Astrocyte (in vitro differentiated cells and primary cell): ENCODE results near the gene WDPCP. TPM values are rescaled to one million over a fixed set of nuclear protein-coding genes. Genes with fewer than 3 reads are reported as not detected.

ENCODE experiments used
- DNase-seq: peaks from one replicate; pipeline ENCODE4 v3.0.0-alpha.2; 2010; ENCODE audit warnings: low read depth
- FAIRE-seq: peaks from 2 replicates; lab custom pipeline; 2011; peaks lifted over from hg19 to GRCh38; lab: Jason Lieb, UNC
- H2AFZ ChIP-seq: 2 replicates; pipeline ENCODE4 v1.6.0; 2012; ENCODE audit warnings: low read depth, low read length, inconsistent platforms
- H3K27ac ChIP-seq: 2 replicates; pipeline ENCODE4 v1.5.1; 2011; ENCODE audit warnings: low read depth, low read length, inconsistent platforms
- H3K27me3 ChIP-seq: 2 replicates; pipeline ENCODE4 v1.6.0; 2011; ENCODE audit warnings: low read length, inconsistent platforms; ENCODE audit not compliant: insufficient read depth
- H3K36me3 ChIP-seq: 2 replicates; pipeline ENCODE4 v1.5.1; 2011; ENCODE audit warnings: low read length, inconsistent platforms; ENCODE audit not compliant: insufficient read depth
- H3K4me1 ChIP-seq: 2 replicates; pipeline ENCODE4 v1.5.1; 2011; ENCODE audit warnings: low read length, inconsistent platforms; ENCODE audit not compliant: insufficient read depth
- H3K4me2 ChIP-seq: 2 replicates; pipeline ENCODE4 v1.6.0; 2012; ENCODE audit warnings: low read length, inconsistent platforms
- H3K4me3 ChIP-seq: 2 replicates; pipeline ENCODE4 v1.5.1; 2011; ENCODE audit warnings: low read depth, mild to moderate bottlenecking, low read length, inconsistent platforms; ENCODE audit not compliant: insufficient read depth
- H3K79me2 ChIP-seq: 2 replicates; pipeline ENCODE4 v1.6.0; 2012; ENCODE audit warnings: mild to moderate bottlenecking, low read length, inconsistent platforms; ENCODE audit not compliant: insufficient read depth
- H3K9ac ChIP-seq: 2 replicates; pipeline ENCODE4 v1.6.0; 2012; ENCODE audit warnings: mild to moderate bottlenecking, low read length, inconsistent platforms
- H3K9me3 ChIP-seq: 2 replicates; pipeline ENCODE4 v1.5.1; 2012; ENCODE audit warnings: low read depth, mild to moderate bottlenecking, low read length, inconsistent platforms; ENCODE audit not compliant: insufficient read depth
- H4K20me1 ChIP-seq: 2 replicates; pipeline ENCODE4 v1.6.0; 2012; ENCODE audit warnings: low read length, inconsistent platforms; ENCODE audit not compliant: insufficient read depth
- H3K27ac Mint-ChIP-seq: one replicate; pipeline ENCODE4 v1.8.0; 2021; ENCODE audit warnings: mild to moderate bottlenecking, mixed read lengths; ENCODE audit not compliant: unreplicated experiment
- H3K27me3 Mint-ChIP-seq: one replicate; pipeline ENCODE4 v1.8.0; 2021; ENCODE audit warnings: low read depth, mixed read lengths; ENCODE audit not compliant: unreplicated experiment
- H3K36me3 Mint-ChIP-seq: one replicate; pipeline ENCODE4 v1.8.0; 2021; ENCODE audit warnings: low read depth, mixed read lengths; ENCODE audit not compliant: unreplicated experiment
- H3K4me1 Mint-ChIP-seq: one replicate; pipeline ENCODE4 v1.8.0; 2021; ENCODE audit warnings: low read depth, mixed read lengths; ENCODE audit not compliant: unreplicated experiment
- H3K4me3 Mint-ChIP-seq: one replicate; pipeline ENCODE4 v1.8.0; 2021; ENCODE audit warnings: mild to moderate bottlenecking, moderate library complexity, mixed read lengths; ENCODE audit not compliant: unreplicated experiment
- H3K9me3 Mint-ChIP-seq: one replicate; pipeline ENCODE4 v1.8.0; 2021; ENCODE audit warnings: mild to moderate bottlenecking, mixed read lengths; ENCODE audit not compliant: unreplicated experiment
- CTCF ChIP-seq: IDR thresholded peaks from 2 replicates; pipeline ENCODE4 v1.5.1; 2011; ENCODE audit warnings: low read depth, mild to moderate bottlenecking, inconsistent platforms, low read length, moderate library complexity; ENCODE audit not compliant: insufficient read depth
- EZH2 ChIP-seq: IDR thresholded peaks from 2 replicates; pipeline ENCODE4 v1.6.1; 2012; ENCODE audit warnings: mild to moderate bottlenecking, low read length, inconsistent platforms; ENCODE audit not compliant: insufficient read depth
- total RNA-seq: library from RNA; stranded (reverse); gene quantifications from 2 replicates; pipeline ENCODE4 v1.2.1, GENCODE V29; 2021

Gene WDPCP
- total RNA-seq, 1 donor from 2014 or later: 15.1 TPM

GRCh38 chr2:63268946-63269345, 319.3 kb downstream of the WDPCP start:
- no peak for FAIRE-seq
- no peaks in the 10 kb centered on the region for H4K20me1 ChIP-seq
- DNase-seq: no peak
- H3K4me1 Mint-ChIP-seq: no peaks in the 10 kb centered on the region
- no peak overlapping the region for H2AFZ ChIP-seq
- no peak overlapping the region for H3K4me3 ChIP-seq
- H3K4me2 ChIP-seq: no peak overlapping the region
- H3K27me3 Mint-ChIP-seq: no peaks in the 10 kb centered on the region
- no peaks in the 10 kb centered on the region for H3K36me3 ChIP-seq
- TF ChIP-seq EZH2: no peak
- TF ChIP-seq CTCF: no peak
- H3K9ac ChIP-seq: no peak overlapping the region
- H3K79me2 ChIP-seq: no peaks in the 10 kb centered on the region
- H3K9me3 Mint-ChIP-seq: peaks cover 9% of the 10 kb centered on the region
- no peaks in the 10 kb centered on the region for H3K27me3 ChIP-seq
- peaks cover 3% of the 10 kb centered on the region for H3K36me3 Mint-ChIP-seq
- no peak overlapping the region for H3K27ac ChIP-seq
- H3K27ac Mint-ChIP-seq: no peak overlapping the region
- peaks cover 5% of the 10 kb centered on the region for H3K9me3 ChIP-seq
- H3K4me3 Mint-ChIP-seq: no peak overlapping the region
- no peaks in the 10 kb centered on the region for H3K4me1 ChIP-seq

GRCh38 chr2:63261137-63261621, 327.1 kb downstream of the WDPCP start:
- no peak overlapping the region for H3K27ac Mint-ChIP-seq

More at GRCh38 chr2:63261137-63261621, 327.1 kb downstream of the WDPCP start:
- Histone ChIP-seq H3K79me2 (no peaks in the 10 kb centered on the region), H3K4me1 (no peaks in the 10 kb centered on the region), H3K4me2 (no peak overlapping the region), H3K9ac (no peak overlapping the region), H3K36me3 (no peaks in the 10 kb centered on the region), H3K27ac (no peak overlapping the region), H4K20me1 (no peaks in the 10 kb centered on the region), H2AFZ (no peak overlapping the region), H3K9me3 (no peaks in the 10 kb centered on the region), H3K4me3 (no peak overlapping the region), H3K27me3 (no peaks in the 10 kb centered on the region)
- no peak for TF ChIP-seq EZH2
- TF ChIP-seq CTCF: no peak
- H3K36me3 Mint-ChIP-seq: no peaks in the 10 kb centered on the region
- no peak for FAIRE-seq
- H3K9me3 Mint-ChIP-seq: no peaks in the 10 kb centered on the region
- no peak overlapping the region for H3K4me3 Mint-ChIP-seq
- DNase-seq: no peak
- no peaks in the 10 kb centered on the region for H3K4me1 Mint-ChIP-seq
- H3K27me3 Mint-ChIP-seq: no peaks in the 10 kb centered on the region
